Uterus (tissue), 4 donors: ENCODE measurements around the gene PTX4. TPM values are rescaled to one million over a fixed set of nuclear protein-coding genes. Genes with fewer than 3 reads are reported as not detected.
"Not testable (repeated sequence)": the region's sequence is repeated elsewhere in the genome, so short reads cannot be mapped to it uniquely, and the experiment has no call there.

Source experiments
- DNase-seq, 2 donors: peaks; one replicate each; pipeline ENCODE4 v3.0.0-alpha.2; 2019 to 2020
- H3K27ac ChIP-seq, 2 donors: fragments of 200-600 bp; sonication (generic); 1 replicate in 1 of 2; 2 replicates in 1 of 2; pipeline ENCODE4 v1.5.1; 2016 to 2018
- H3K27me3 ChIP-seq, 2 donors: fragments of 200-600 bp; sonication (generic); one replicate each; pipeline ENCODE4 v1.5.1; 2018 to 2019; ENCODE audit warnings: control low read depth in 1 of 2
- H3K36me3 ChIP-seq, 2 donors: fragments of 200-600 bp; sonication (generic); one replicate each; pipeline ENCODE4 v1.5.1; 2019; ENCODE audit warnings: control low read depth in 1 of 2
- H3K4me1 ChIP-seq, 2 donors: fragments of 200-600 bp; sonication (generic); one replicate each; pipeline ENCODE4 v1.5.1; 2018 to 2019; ENCODE audit warnings: control low read depth in 1 of 2
- H3K4me3 ChIP-seq, 2 donors: fragments of 200-600 bp; sonication (generic); 1 replicate in 1 of 2; 2 replicates in 1 of 2; pipeline ENCODE4 v1.5.1; 2018 to 2019; ENCODE audit warnings: mild to moderate bottlenecking in 1 of 2
- H3K9me3 ChIP-seq, 2 donors: fragments of 200-600 bp; sonication (generic); one replicate each; pipeline ENCODE4 v1.5.1; 2019; ENCODE audit warnings: control low read depth in 1 of 2
- CTCF ChIP-seq, 4 experiments: fragments of 200-600 bp in 2 of 4; fragments of 450-650 bp in 2 of 4; sonication (generic) in 2 of 4; IDR thresholded peaks; one replicate each; pipeline ENCODE4 v1.5.1; 2016 to 2019; ENCODE audit warnings: antibody characterized with exemption in 4 of 4, mild to moderate bottlenecking in 2 of 4, moderate library complexity in 1 of 4
- POLR2A ChIP-seq, 2 donors: fragments of 450-650 bp; IDR thresholded peaks; one replicate each; pipeline ENCODE4 v1.6.1; 2016; ENCODE audit warnings: antibody characterized with exemption in 2 of 2, mild to moderate bottlenecking in 1 of 2, moderate library complexity in 1 of 2
- intact Hi-C: fragments of 100-400 bp; cut with DNase I; formaldehyde crosslinking; loops from one replicate; pipeline ENCODE4 v1.15.1; 2023; ENCODE audit warnings: low total_unique reads
- total RNA-seq, 4 donors: library from RNA; depleted of rRNA in 3 of 4; stranded (reverse); fragments of >200 nt in 3 of 4; gene quantifications; one replicate each; pipeline versions ENCODE4 v1.1.0 to v1.2.4, GENCODE V29; 2014 to 2023
- donor health status: DM: yes; HTN: yes; CAD: no.

The PTX4 gene
- total RNA-seq, 4 donors from 2014 or later = 0.28 to 0.52 TPM; not detected in 2

- DNase-seq = no peak
- H3K9me3 ChIP-seq = no peaks in the 10 kb centered on the region
- H3K4me3 ChIP-seq = no peak overlapping the region
- TF ChIP-seq CTCF (IDR thresholded peaks at IDR 0.05) (no peak), POLR2A (IDR thresholded peaks at IDR 0.05) (no peak)
- no peaks in the 10 kb centered on the region for H3K4me1 ChIP-seq
- H3K27ac ChIP-seq = no peak overlapping the region
- H3K27me3 ChIP-seq = no peaks in the 10 kb centered on the region
- no peaks in the 10 kb centered on the region for H3K36me3 ChIP-seq
- intact Hi-C loops = no loop called here
These were observed 18.1 kb downstream of the PTX4 start for GRCh38 chr16:1470481-1471251.

- DNase-seq = no peak
- Histone ChIP-seq H3K36me3 (no peaks in the 10 kb centered on the region), H3K4me3 (no peak overlapping the region), H3K27ac (no peak overlapping the region), H3K27me3 (no peaks in the 10 kb centered on the region), H3K4me1 (no peaks in the 10 kb centered on the region), H3K9me3 (no peaks in the 10 kb centered on the region)
- no peak for TF ChIP-seq POLR2A (IDR thresholded peaks at IDR 0.05)
- no peak for TF ChIP-seq CTCF (IDR thresholded peaks at IDR 0.05)
- intact Hi-C loops = no loop called here
These were observed 19.0 kb downstream of the PTX4 start for GRCh38 chr16:1469693-1470201.

GRCh38 chr16:1469141-1469540 lies 19.6 kb downstream of the PTX4 start:
- intact Hi-C loops, H3K4me3 ChIP-seq, H3K27ac ChIP-seq, H3K9me3 ChIP-seq, DNase-seq, H3K4me1 ChIP-seq, H3K36me3 ChIP-seq, H3K27me3 ChIP-seq: not testable (repeated sequence)

- intact Hi-C loops = no loop called here
- H3K9me3 ChIP-seq = no peaks in the 10 kb centered on the region
- no peak overlapping the region for H3K27ac ChIP-seq
- H3K4me3 ChIP-seq = no peak overlapping the region
- no peak for DNase-seq
- H3K27me3 ChIP-seq = no peaks in the 10 kb centered on the region
- TF ChIP-seq POLR2A (IDR thresholded peaks at IDR 0.05) (no peak), CTCF (IDR thresholded peaks at IDR 0.05) (no peak)
- no peaks in the 10 kb centered on the region for H3K36me3 ChIP-seq
- H3K4me1 ChIP-seq = no peaks in the 10 kb centered on the region
These were observed 20.3 kb downstream of the PTX4 start for GRCh38 chr16:1468426-1468810.

DNA sequence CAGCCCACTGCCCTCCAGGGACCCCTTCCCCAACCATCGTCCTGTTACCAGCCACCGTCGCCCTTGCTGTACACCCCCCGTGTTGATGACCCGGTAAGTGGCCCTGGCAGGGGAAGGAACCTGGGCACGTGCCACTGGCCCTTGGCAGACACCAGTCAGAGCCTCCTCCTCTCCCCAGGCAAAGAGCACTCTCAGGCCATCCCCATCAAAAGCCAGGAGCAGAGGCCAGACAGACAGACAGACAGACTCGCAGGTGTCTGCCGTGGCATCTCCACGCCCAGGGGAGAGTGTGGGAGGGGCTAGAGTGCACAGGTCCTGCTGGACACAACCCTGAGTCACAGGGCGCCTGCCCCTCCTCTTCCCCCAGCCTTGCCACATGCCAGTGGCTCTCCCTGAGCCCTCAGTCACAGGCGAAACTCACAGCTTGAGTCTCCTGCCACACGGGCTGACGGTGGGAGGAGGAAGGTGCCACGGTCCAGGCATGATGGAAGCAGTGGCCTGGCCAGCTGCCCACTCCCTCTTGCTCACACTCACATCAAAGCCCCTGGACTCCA lies 21.7 kb downstream of the PTX4 start:
- intact Hi-C loops = no loop called here
- no peak for TF ChIP-seq POLR2A (IDR thresholded peaks at IDR 0.05)
- TF ChIP-seq CTCF (IDR thresholded peaks at IDR 0.05) = no peak
- Histone ChIP-seq H3K9me3 (no peaks in the 10 kb centered on the region), H3K27ac (no peak overlapping the region), H3K4me1 (no peaks in the 10 kb centered on the region), H3K4me3 (no peak overlapping the region), H3K27me3 (no peaks in the 10 kb centered on the region), H3K36me3 (no peaks in the 10 kb centered on the region)
- no peak for DNase-seq
